HCT116 (cell line): ENCODE data around the gene CD247. TPM values are rescaled to one million over a fixed set of nuclear protein-coding genes. Genes with fewer than 3 reads are reported as not detected.

Experiments
- ATAC-seq: fragments of 200-7000 bp; cut with Tn5 transposase; 2 replicates; pipeline ENCODE4 v1.9.1; 2020; ENCODE audit warnings: mild to moderate bottlenecking, moderate library complexity
- BruUV-seq: library from RNA; stranded (reverse); fragments of 400-500 nt; replicated peaks from 2 replicates; lab custom pipeline; 2021; lab: Mats Ljungman, UMichigan
- CTCF ChIA-PET: fragments of 300-600 bp; sonication (Branson Sonifier 250); formaldehyde crosslinking; loops from one replicate; lab custom pipeline; 2021; ENCODE audit warnings: antibody characterized with exemption; lab: Charles Lee
- POLR2A ChIA-PET: fragments of 300-600, 350-600 bp; sonication (Branson Sonifier 250); formaldehyde crosslinking; loops from one replicate; lab custom pipeline; 2021; ENCODE audit warnings: antibody characterized with exemption; lab: Charles Lee
- RAD21 ChIA-PET, 2 experiments: fragments of 300-600 bp; sonication (Branson Sonifier 250); formaldehyde crosslinking; loops; one replicate each; lab custom pipeline; 2023; ENCODE audit warnings: low total read pairs in 2 of 2; ENCODE audit not compliant: uncharacterized antibody in 2 of 2, unreplicated experiment in 2 of 2, low non-redundant PET in 1 of 2; lab: Charles Lee
- DNase-seq: peaks from one replicate; pipeline ENCODE4 v3.0.0-alpha.2; 2010; ENCODE audit warnings: low read depth, low spot score
- H2AFZ ChIP-seq: fragments of 200-600 bp; shearing (Covaris generic), sonication (generic); 2 replicates; pipeline ENCODE4 v1.6.1; 2017; ENCODE audit warnings: low read depth, mixed run types, mixed read lengths, antibody characterized with exemption, low read length; ENCODE audit not compliant: poor library complexity, severe bottlenecking
- H3K27ac ChIP-seq: 2 replicates; pipeline ENCODE4 v1.5.1; 2012; ENCODE audit warnings: low read depth, low read length
- H3K27me3 ChIP-seq: fragments of 200-600 bp; sonication (generic); 2 replicates; pipeline ENCODE4 v1.6.1; 2016; ENCODE audit warnings: mixed run types, low read length, mixed read lengths; ENCODE audit not compliant: insufficient read depth
- H3K36me3 ChIP-seq, 2 experiments: fragments of 200-500 bp in 1 of 2; fragments of 200-600 bp in 1 of 2; sonication (Bioruptor generic) in 1 of 2; sonication (generic) in 1 of 2; 2 replicates each; pipeline versions ENCODE4 v1.5.1 to v1.6.1; 2014 to 2016; ENCODE audit warnings: low read length in 2 of 2, inconsistent platforms in 1 of 2, mixed read lengths in 1 of 2, mixed run types in 1 of 2; ENCODE audit not compliant: insufficient read depth in 2 of 2, control insufficient read depth in 1 of 2
- H3K4me1 ChIP-seq, 2 experiments: fragments of 200-600 bp in 1 of 2; sonication (generic) in 1 of 2; 2 replicates each; pipeline versions ENCODE4 v1.5.1 to v1.6.1; 2012 to 2017; ENCODE audit warnings: low read length in 2 of 2, inconsistent platforms in 1 of 2, mild to moderate bottlenecking in 1 of 2, mixed read lengths in 1 of 2, mixed run types in 1 of 2, moderate library complexity in 1 of 2; ENCODE audit not compliant: insufficient read depth in 2 of 2, control insufficient read depth in 1 of 2
- H3K4me2 ChIP-seq: fragments of 200-600 bp; sonication (generic); 2 replicates; pipeline ENCODE4 v1.6.1; 2017; ENCODE audit warnings: mixed run types, low read length, mixed read lengths
- H3K4me3 ChIP-seq, 2 experiments: fragments of 200-600 bp in 1 of 2; sonication (generic) in 1 of 2; replicated peaks in 1 of 2; 2 replicates each; pipeline ENCODE4 v1.5.1; 2011 to 2016; ENCODE audit warnings: low read length in 2 of 2, control low read depth in 1 of 2, low read depth in 1 of 2, mild to moderate bottlenecking in 1 of 2, mixed read lengths in 1 of 2, mixed run types in 1 of 2
- H3K79me2 ChIP-seq: fragments of 200-600 bp; sonication (generic); 2 replicates; pipeline ENCODE4 v1.6.1; 2017; ENCODE audit warnings: mild to moderate bottlenecking, mixed run types, low read length, moderate library complexity, mixed read lengths; ENCODE audit not compliant: insufficient read depth
- H3K9ac ChIP-seq: fragments of 200-600 bp; sonication (generic); 2 replicates; pipeline ENCODE4 v1.6.1; 2016; ENCODE audit warnings: low read length, mixed read lengths
- H3K9me2 ChIP-seq: fragments of 200-600 bp; sonication (generic), shearing (Covaris generic); 2 replicates; pipeline ENCODE4 v1.6.1; 2017; ENCODE audit warnings: mixed run types, mild to moderate bottlenecking, moderate library complexity; ENCODE audit not compliant: insufficient read depth
- H3K9me3 ChIP-seq, 2 experiments: fragments of 200-500 bp in 1 of 2; fragments of 200-600 bp in 1 of 2; sonication (Bioruptor generic) in 1 of 2; sonication (generic) in 1 of 2; 2 replicates each; pipeline ENCODE4 v1.6.1; 2014 to 2017; ENCODE audit warnings: low read length in 2 of 2, mixed read lengths in 2 of 2, inconsistent platforms in 1 of 2, low read depth in 1 of 2, mild to moderate bottlenecking in 1 of 2, mixed run types in 1 of 2, moderate library complexity in 1 of 2; ENCODE audit not compliant: control insufficient read depth in 1 of 2, insufficient read depth in 1 of 2
- H4K20me1 ChIP-seq: fragments of 200-600 bp; sonication (generic), shearing (Covaris generic); 2 replicates; pipeline ENCODE4 v1.6.1; 2017; ENCODE audit warnings: mixed run types, mild to moderate bottlenecking, moderate library complexity; ENCODE audit not compliant: insufficient read depth
- CBX3 ChIP-seq: IDR thresholded peaks from 2 replicates; pipeline ENCODE4 v1.6.1; 2012; ENCODE audit warnings: low read depth
- CEBPB ChIP-seq: IDR thresholded peaks from 2 replicates; pipeline ENCODE4 v1.6.1; 2012; ENCODE audit warnings: low read depth
- EZH2 ChIP-seq: fragments of 200-600 bp; sonication (generic); IDR thresholded peaks from 2 replicates; pipeline ENCODE4 v1.6.1; 2017; ENCODE audit warnings: antibody characterized with exemption, mixed run types
- EZH2phosphoT487 ChIP-seq: fragments of 200-600 bp; IDR thresholded peaks from 2 replicates; pipeline ENCODE4 v1.6.1; 2018; ENCODE audit warnings: antibody characterized with exemption, borderline replicate concordance
- FOSL1 ChIP-seq: IDR thresholded peaks from 2 replicates; pipeline ENCODE4 v1.6.1; 2012; ENCODE audit warnings: low read depth
- JUND ChIP-seq: IDR thresholded peaks from 2 replicates; pipeline ENCODE4 v1.6.1; 2012
- POLR2AphosphoS5 ChIP-seq: IDR thresholded peaks from 2 replicates; pipeline ENCODE4 v1.6.1; 2011; ENCODE audit warnings: mild to moderate bottlenecking, low read depth, low read length, moderate library complexity
- SIN3A ChIP-seq: IDR thresholded peaks from 2 replicates; pipeline ENCODE4 v1.6.1; 2012; ENCODE audit warnings: low read depth
- SRF ChIP-seq: IDR thresholded peaks from 2 replicates; pipeline ENCODE4 v1.6.1; 2012; ENCODE audit warnings: low read depth
- YY1 ChIP-seq: IDR thresholded peaks from 2 replicates; pipeline ENCODE4 v1.6.1; 2011; ENCODE audit warnings: low read length, low read depth, moderate library complexity, mild to moderate bottlenecking; ENCODE audit not compliant: insufficient replicate concordance; ENCODE audit errors: extremely low read depth
- ZNF274 ChIP-seq: fragments of 200-500 bp; sonication (Bioruptor generic); IDR thresholded peaks from 2 replicates; pipeline ENCODE4 v1.6.1; 2014; ENCODE audit warnings: mild to moderate bottlenecking, low read depth, low read length, inconsistent platforms
- intact Hi-C: fragments of 100-400 bp; cut with micrococcal nuclease; formaldehyde crosslinking; loops from 2 replicates; pipeline ENCODE4 v1.10.0; 2022
- total RNA-seq: library from RNA; stranded (reverse); gene quantifications from one replicate; pipeline ENCODE4 v1.2.1, GENCODE V29; 2021; ENCODE audit not compliant: unreplicated experiment
- TF ChIP-seq, protein P1 (sequence below): IDR thresholded peaks from 2 replicates; pipeline ENCODE4 v1.6.1; 2012; ENCODE audit warnings: low read depth
- TF ChIP-seq, protein P2 (sequence below): IDR thresholded peaks from 2 replicates; pipeline ENCODE4 v1.6.1; 2012
- TF ChIP-seq, protein P3 (sequence below), 3 experiments: fragments of 200-600 bp in 1 of 3; sonication (generic) in 1 of 3; IDR thresholded peaks in 2 of 3; conservative IDR thresholded peaks in 1 of 3; 2 replicates each; pipeline ENCODE4 v1.5.1; 2012 to 2017; ENCODE audit warnings: low read depth in 2 of 3, low read length in 2 of 3, antibody characterized with exemption in 1 of 3, borderline replicate concordance in 1 of 3, control low read depth in 1 of 3, mild to moderate bottlenecking in 1 of 3, mixed read lengths in 1 of 3, mixed run types in 1 of 3, moderate library complexity in 1 of 3; ENCODE audit not compliant: insufficient read depth in 1 of 3
- TF ChIP-seq, protein P4 (sequence below): IDR thresholded peaks from 2 replicates; pipeline ENCODE4 v1.6.1; 2011; ENCODE audit warnings: mild to moderate bottlenecking, low read length, moderate library complexity; ENCODE audit not compliant: insufficient replicate concordance; ENCODE audit errors: extremely low read depth

The CD247 gene
- total RNA-seq, 1 experiment from 2014 or later, result 0.57 TPM

DNA sequence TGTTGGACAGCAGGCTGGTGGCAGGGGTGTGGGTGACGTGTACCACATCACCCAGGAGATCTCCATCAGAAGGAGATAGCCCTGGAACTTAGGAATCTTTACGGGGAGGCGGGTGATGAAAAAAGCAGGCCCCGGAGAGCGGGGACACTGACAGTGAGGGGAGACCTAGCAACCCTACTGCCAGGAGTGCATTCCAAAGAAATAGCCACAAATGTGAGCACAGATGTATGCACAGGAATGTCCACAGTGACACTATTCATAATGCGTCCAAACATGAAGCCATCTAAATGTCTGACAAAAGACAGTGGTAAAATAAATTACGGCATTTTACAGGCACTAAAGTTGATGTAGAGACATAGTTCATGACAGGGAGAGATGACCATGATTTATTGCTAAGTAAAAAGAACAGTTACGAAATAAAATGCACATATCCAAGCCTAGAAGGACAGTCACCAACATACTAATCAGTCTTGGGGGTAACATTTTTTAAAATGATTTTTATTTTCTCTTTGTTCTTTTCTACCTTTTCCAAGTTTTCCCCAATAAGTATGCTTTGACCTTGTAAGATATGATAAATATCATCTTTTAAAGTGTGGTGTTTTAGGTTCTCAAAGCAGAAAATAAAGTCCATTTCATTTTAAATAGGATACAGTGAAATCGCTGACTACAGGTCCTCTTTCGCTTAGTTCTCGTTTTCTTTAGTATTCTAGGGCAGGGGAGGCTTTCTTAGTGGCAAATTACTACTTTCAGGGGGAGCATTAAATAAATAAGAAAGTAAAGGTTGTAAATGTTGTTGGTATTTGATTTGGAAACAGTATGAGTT lies 21.3 kb downstream of the CD247 start:
- H3K79me2 ChIP-seq, result no peaks in the 10 kb centered on the region
- intact Hi-C loops, result no loop called here
- POLR2A ChIA-PET, result no interaction called here
- RAD21 ChIA-PET, result no interaction called here
- no peak overlapping the region for H2AFZ ChIP-seq
- DNase-seq, result no peak
- H3K27me3 ChIP-seq, result peaks cover 23% of the 10 kb centered on the region
- H3K9me2 ChIP-seq, result no peaks in the 10 kb centered on the region
- no peak overlapping the region for H3K4me2 ChIP-seq
- no peaks in the 10 kb centered on the region for H4K20me1 ChIP-seq
- H3K9ac ChIP-seq, result no peak overlapping the region
- no peak overlapping the region for H3K27ac ChIP-seq
- no peak for ATAC-seq
- no peak overlapping the region for H3K4me3 ChIP-seq
- no peaks in the 10 kb centered on the region for H3K36me3 ChIP-seq
- no peaks in the 10 kb centered on the region for H3K9me3 ChIP-seq
- no TSS peak for BruUV-seq
- TF ChIP-seq, protein P1, sequence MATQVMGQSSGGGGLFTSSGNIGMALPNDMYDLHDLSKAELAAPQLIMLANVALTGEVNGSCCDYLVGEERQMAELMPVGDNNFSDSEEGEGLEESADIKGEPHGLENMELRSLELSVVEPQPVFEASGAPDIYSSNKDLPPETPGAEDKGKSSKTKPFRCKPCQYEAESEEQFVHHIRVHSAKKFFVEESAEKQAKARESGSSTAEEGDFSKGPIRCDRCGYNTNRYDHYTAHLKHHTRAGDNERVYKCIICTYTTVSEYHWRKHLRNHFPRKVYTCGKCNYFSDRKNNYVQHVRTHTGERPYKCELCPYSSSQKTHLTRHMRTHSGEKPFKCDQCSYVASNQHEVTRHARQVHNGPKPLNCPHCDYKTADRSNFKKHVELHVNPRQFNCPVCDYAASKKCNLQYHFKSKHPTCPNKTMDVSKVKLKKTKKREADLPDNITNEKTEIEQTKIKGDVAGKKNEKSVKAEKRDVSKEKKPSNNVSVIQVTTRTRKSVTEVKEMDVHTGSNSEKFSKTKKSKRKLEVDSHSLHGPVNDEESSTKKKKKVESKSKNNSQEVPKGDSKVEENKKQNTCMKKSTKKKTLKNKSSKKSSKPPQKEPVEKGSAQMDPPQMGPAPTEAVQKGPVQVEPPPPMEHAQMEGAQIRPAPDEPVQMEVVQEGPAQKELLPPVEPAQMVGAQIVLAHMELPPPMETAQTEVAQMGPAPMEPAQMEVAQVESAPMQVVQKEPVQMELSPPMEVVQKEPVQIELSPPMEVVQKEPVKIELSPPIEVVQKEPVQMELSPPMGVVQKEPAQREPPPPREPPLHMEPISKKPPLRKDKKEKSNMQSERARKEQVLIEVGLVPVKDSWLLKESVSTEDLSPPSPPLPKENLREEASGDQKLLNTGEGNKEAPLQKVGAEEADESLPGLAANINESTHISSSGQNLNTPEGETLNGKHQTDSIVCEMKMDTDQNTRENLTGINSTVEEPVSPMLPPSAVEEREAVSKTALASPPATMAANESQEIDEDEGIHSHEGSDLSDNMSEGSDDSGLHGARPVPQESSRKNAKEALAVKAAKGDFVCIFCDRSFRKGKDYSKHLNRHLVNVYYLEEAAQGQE, result no peak
- no peak for TF ChIP-seq CEBPB
- TF ChIP-seq, protein P2, sequence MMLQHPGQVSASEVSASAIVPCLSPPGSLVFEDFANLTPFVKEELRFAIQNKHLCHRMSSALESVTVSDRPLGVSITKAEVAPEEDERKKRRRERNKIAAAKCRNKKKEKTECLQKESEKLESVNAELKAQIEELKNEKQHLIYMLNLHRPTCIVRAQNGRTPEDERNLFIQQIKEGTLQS, result no peak
- no peak for TF ChIP-seq SIN3A
- TF ChIP-seq FOSL1, result no peak
- TF ChIP-seq SRF, result no peak
- no peak for TF ChIP-seq JUND
- TF ChIP-seq CBX3, result no peak
- no peak for TF ChIP-seq POLR2AphosphoS5
- TF ChIP-seq ZNF274, result no peak
- TF ChIP-seq, protein P3, sequence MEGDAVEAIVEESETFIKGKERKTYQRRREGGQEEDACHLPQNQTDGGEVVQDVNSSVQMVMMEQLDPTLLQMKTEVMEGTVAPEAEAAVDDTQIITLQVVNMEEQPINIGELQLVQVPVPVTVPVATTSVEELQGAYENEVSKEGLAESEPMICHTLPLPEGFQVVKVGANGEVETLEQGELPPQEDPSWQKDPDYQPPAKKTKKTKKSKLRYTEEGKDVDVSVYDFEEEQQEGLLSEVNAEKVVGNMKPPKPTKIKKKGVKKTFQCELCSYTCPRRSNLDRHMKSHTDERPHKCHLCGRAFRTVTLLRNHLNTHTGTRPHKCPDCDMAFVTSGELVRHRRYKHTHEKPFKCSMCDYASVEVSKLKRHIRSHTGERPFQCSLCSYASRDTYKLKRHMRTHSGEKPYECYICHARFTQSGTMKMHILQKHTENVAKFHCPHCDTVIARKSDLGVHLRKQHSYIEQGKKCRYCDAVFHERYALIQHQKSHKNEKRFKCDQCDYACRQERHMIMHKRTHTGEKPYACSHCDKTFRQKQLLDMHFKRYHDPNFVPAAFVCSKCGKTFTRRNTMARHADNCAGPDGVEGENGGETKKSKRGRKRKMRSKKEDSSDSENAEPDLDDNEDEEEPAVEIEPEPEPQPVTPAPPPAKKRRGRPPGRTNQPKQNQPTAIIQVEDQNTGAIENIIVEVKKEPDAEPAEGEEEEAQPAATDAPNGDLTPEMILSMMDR (IDR thresholded peaks at IDR 0.05 in 2 of 3, conservative IDR thresholded peaks at IDR 0.05 in 1 of 3; ENCODE audit: borderline replicate concordance in 1 of 3, insufficient read depth in 1 of 3, low read depth in 2 of 3, low read length in 2 of 3), result no peak
- TF ChIP-seq, protein P4, sequence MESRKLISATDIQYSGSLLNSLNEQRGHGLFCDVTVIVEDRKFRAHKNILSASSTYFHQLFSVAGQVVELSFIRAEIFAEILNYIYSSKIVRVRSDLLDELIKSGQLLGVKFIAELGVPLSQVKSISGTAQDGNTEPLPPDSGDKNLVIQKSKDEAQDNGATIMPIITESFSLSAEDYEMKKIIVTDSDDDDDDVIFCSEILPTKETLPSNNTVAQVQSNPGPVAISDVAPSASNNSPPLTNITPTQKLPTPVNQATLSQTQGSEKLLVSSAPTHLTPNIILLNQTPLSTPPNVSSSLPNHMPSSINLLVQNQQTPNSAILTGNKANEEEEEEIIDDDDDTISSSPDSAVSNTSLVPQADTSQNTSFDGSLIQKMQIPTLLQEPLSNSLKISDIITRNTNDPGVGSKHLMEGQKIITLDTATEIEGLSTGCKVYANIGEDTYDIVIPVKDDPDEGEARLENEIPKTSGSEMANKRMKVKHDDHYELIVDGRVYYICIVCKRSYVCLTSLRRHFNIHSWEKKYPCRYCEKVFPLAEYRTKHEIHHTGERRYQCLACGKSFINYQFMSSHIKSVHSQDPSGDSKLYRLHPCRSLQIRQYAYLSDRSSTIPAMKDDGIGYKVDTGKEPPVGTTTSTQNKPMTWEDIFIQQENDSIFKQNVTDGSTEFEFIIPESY, result no peak
- no peak for TF ChIP-seq EZH2phosphoT487
- no peak for TF ChIP-seq YY1
- no peak for TF ChIP-seq EZH2
- TF ChIP-seq, all 23 proteins: peak for 0
- H3K4me1 ChIP-seq, result no peaks in the 10 kb centered on the region
- CTCF ChIA-PET, result no interaction called here
